Measurements from ENCODE around the gene ASCL1. TPM values are rescaled to one million over a fixed set of nuclear protein-coding genes. Genes with fewer than 3 reads are reported as not detected.

The ASCL1 gene
- total RNA-seq, 1 experiment from 2014 or later, result not detected

- intact Hi-C loops (cut with micrococcal nuclease; ENCODE audit: unreplicated experiment), result no loop called here
- Histone ChIP-seq H3K4me3 (no peak overlapping the region), H3K36me3 (ENCODE audit: low read depth) (no peaks in the 10 kb centered on the region), H3K27me3 (ENCODE audit: insufficient read depth, low read depth) (peaks cover 10% of the 10 kb centered on the region; the same call in 1 of the 2 replicates), H3K4me1 (replicated peaks; ENCODE audit: insufficient read depth) (no peaks in the 10 kb centered on the region), H3F3A (ENCODE audit: insufficient read depth, low read depth) (no peaks in the 10 kb centered on the region), H3K9me2 (ENCODE audit: insufficient read depth) (0 out of 2 replicates have a peak, but pooled peaks cover 3% of the 10 kb centered on the region), H2AFZ (no peak overlapping the region), H3K79me2 (ENCODE audit: low read depth) (no peaks in the 10 kb centered on the region), H4K20me1 (ENCODE audit: insufficient read depth) (no peaks in the 10 kb centered on the region), H3K9me3 (ENCODE audit: insufficient read depth, low read depth) (no peaks in the 10 kb centered on the region), H3K27ac (no peak overlapping the region), H3K4me2 (no peak overlapping the region)
- TF ChIP-seq, protein P1, sequence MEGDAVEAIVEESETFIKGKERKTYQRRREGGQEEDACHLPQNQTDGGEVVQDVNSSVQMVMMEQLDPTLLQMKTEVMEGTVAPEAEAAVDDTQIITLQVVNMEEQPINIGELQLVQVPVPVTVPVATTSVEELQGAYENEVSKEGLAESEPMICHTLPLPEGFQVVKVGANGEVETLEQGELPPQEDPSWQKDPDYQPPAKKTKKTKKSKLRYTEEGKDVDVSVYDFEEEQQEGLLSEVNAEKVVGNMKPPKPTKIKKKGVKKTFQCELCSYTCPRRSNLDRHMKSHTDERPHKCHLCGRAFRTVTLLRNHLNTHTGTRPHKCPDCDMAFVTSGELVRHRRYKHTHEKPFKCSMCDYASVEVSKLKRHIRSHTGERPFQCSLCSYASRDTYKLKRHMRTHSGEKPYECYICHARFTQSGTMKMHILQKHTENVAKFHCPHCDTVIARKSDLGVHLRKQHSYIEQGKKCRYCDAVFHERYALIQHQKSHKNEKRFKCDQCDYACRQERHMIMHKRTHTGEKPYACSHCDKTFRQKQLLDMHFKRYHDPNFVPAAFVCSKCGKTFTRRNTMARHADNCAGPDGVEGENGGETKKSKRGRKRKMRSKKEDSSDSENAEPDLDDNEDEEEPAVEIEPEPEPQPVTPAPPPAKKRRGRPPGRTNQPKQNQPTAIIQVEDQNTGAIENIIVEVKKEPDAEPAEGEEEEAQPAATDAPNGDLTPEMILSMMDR (conservative IDR thresholded peaks at IDR 0.05), result no peak
- no peak for TF ChIP-seq EZH2 (IDR thresholded peaks at IDR 0.05; ENCODE audit: low read depth)
- BruUV-seq (replicated peaks), result no TSS peak
- no peak for DNase-seq
- ChIA-PET POLR2A (ENCODE audit: unreplicated experiment) (no interaction called here), CTCF (no interaction called here)
Observed at GRCh38 chr12:102980350-102980749, 22.9 kb downstream of the ASCL1 start.

- H3K36me3 ChIP-seq (ENCODE audit: low read depth), result no peaks in the 10 kb centered on the region
- H3K79me2 ChIP-seq (ENCODE audit: low read depth), result no peaks in the 10 kb centered on the region
- H3K4me2 ChIP-seq, result no peak overlapping the region
- intact Hi-C loops (cut with micrococcal nuclease; ENCODE audit: unreplicated experiment), result no loop called here
- ChIA-PET CTCF (no interaction called here), POLR2A (ENCODE audit: unreplicated experiment) (no interaction called here)
- H3K4me1 ChIP-seq (replicated peaks; ENCODE audit: insufficient read depth), result no peaks in the 10 kb centered on the region
- no peak overlapping the region for H3K27ac ChIP-seq
- no TSS peak for BruUV-seq (replicated peaks)
- H2AFZ ChIP-seq, result no peak overlapping the region
- no peak for TF ChIP-seq EZH2 (IDR thresholded peaks at IDR 0.05; ENCODE audit: low read depth)
- TF ChIP-seq, protein P1 (conservative IDR thresholded peaks at IDR 0.05), result no peak
- H3K4me3 ChIP-seq, result no peak overlapping the region
- no peak for DNase-seq
- no peaks in the 10 kb centered on the region for H4K20me1 ChIP-seq (ENCODE audit: insufficient read depth)
- H3F3A ChIP-seq (ENCODE audit: insufficient read depth, low read depth), result no peaks in the 10 kb centered on the region
- no peaks in the 10 kb centered on the region for H3K9me2 ChIP-seq (ENCODE audit: insufficient read depth)
- H3K9me3 ChIP-seq (ENCODE audit: insufficient read depth, low read depth), result no peaks in the 10 kb centered on the region
- no peaks in the 10 kb centered on the region for H3K27me3 ChIP-seq (ENCODE audit: insufficient read depth, low read depth)
Observed at GRCh38 chr12:102990419-102990818, 32.9 kb downstream of the ASCL1 start.

- intact Hi-C loops (cut with micrococcal nuclease; ENCODE audit: unreplicated experiment), result no loop called here
- Histone ChIP-seq H3K9me3 (ENCODE audit: insufficient read depth, low read depth) (no peaks in the 10 kb centered on the region), H3K27ac (no peak overlapping the region), H3K36me3 (ENCODE audit: low read depth) (no peaks in the 10 kb centered on the region), H3K4me2 (no peak overlapping the region), H3K27me3 (ENCODE audit: insufficient read depth, low read depth) (no peaks in the 10 kb centered on the region), H4K20me1 (ENCODE audit: insufficient read depth) (no peaks in the 10 kb centered on the region), H3K4me1 (replicated peaks; ENCODE audit: insufficient read depth) (no peaks in the 10 kb centered on the region), H3K4me3 (no peak overlapping the region), H3K9me2 (ENCODE audit: insufficient read depth) (no peaks in the 10 kb centered on the region), H2AFZ (no peak overlapping the region), H3F3A (ENCODE audit: insufficient read depth, low read depth) (no peaks in the 10 kb centered on the region), H3K79me2 (ENCODE audit: low read depth) (no peaks in the 10 kb centered on the region)
- ChIA-PET CTCF (no interaction called here), POLR2A (ENCODE audit: unreplicated experiment) (no interaction called here)
- BruUV-seq (replicated peaks), result no TSS peak
- no peak for DNase-seq
- TF ChIP-seq, protein P1 (conservative IDR thresholded peaks at IDR 0.05), result no peak
- no peak for TF ChIP-seq EZH2 (IDR thresholded peaks at IDR 0.05; ENCODE audit: low read depth)
Observed at GRCh38 chr12:102992297-102992696, 34.8 kb downstream of the ASCL1 start.

Measured in PC-9 (cell line).